A673 (cell line): Measurements from ENCODE around the gene CARD11.

Experiments
- EZH2 ChIP-seq: fragments of 200-600 bp; sonication (generic); IDR thresholded peaks from 2 replicates; pipeline ENCODE4 v1.6.1; 2017; ENCODE audit warnings: borderline replicate concordance, low read depth, mild to moderate bottlenecking, mixed read lengths, antibody characterized with exemption, low read length; ENCODE audit not compliant: poor library complexity, severe bottlenecking
- TF ChIP-seq, protein P1 (sequence below): fragments of 300-800, 200-600 bp; sonication (generic); conservative IDR thresholded peaks from 2 replicates; pipeline ENCODE4 v1.5.1; 2017; ENCODE audit warnings: low read depth, mild to moderate bottlenecking, antibody characterized with exemption, low read length, moderate library complexity, mixed read lengths

DNA sequence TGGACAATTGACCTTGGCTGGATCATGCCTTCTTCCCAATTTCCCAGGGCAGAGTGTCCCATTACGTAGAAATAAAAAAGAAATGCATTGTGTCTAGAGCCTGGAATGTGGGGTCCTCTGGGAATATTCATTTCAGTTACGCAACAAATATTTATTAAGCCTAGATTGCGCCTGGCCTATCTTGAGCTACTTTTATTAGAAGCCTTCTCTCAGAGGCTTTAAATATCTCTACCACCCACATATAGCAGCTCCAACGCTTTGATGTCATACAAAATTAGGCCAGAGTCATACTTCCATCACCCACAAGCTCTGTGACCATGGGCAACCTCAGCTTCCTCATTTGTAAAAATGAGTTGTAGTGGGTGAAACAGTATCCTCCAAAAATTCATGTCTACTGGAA, 24.9 kb upstream of the CARD11 start:
- TF ChIP-seq, protein P1, sequence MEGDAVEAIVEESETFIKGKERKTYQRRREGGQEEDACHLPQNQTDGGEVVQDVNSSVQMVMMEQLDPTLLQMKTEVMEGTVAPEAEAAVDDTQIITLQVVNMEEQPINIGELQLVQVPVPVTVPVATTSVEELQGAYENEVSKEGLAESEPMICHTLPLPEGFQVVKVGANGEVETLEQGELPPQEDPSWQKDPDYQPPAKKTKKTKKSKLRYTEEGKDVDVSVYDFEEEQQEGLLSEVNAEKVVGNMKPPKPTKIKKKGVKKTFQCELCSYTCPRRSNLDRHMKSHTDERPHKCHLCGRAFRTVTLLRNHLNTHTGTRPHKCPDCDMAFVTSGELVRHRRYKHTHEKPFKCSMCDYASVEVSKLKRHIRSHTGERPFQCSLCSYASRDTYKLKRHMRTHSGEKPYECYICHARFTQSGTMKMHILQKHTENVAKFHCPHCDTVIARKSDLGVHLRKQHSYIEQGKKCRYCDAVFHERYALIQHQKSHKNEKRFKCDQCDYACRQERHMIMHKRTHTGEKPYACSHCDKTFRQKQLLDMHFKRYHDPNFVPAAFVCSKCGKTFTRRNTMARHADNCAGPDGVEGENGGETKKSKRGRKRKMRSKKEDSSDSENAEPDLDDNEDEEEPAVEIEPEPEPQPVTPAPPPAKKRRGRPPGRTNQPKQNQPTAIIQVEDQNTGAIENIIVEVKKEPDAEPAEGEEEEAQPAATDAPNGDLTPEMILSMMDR, result no peak
- TF ChIP-seq EZH2, result no peak
